ENCODE data around the gene PAK5. TPM values are rescaled to one million over a fixed set of nuclear protein-coding genes. Genes with fewer than 3 reads are reported as not detected.
"Not testable (repeated sequence)": the region's sequence is repeated elsewhere in the genome, so short reads cannot be mapped to it uniquely, and the experiment has no call there.

Gene PAK5
- total RNA-seq, 4 donors from 2014 or later = 0.07 TPM; not detected in 3

DNA sequence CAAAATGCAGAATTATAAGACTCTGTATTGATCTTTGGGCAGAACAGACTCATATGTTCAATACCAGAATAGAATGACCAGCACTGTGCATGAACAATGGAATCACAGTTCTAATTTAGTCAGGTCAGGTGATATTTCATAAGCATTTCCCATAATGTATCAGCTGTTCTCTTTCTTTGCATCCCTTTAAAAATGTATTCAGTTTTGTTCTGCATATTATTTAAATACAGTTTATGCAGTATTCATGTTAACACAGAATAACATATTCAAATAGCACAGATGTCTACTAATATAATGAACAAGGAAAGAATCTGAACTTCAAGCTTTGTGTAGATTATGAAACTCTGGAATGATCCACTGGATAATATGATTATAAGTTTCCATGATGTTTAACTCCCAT lies 196.0 kb downstream of the PAK5 start:
- intact Hi-C loops (cut with DNase I; ENCODE audit: low total_unique reads) = no loop called here
- no peak overlapping the region for H3K4me3 ChIP-seq

DNA sequence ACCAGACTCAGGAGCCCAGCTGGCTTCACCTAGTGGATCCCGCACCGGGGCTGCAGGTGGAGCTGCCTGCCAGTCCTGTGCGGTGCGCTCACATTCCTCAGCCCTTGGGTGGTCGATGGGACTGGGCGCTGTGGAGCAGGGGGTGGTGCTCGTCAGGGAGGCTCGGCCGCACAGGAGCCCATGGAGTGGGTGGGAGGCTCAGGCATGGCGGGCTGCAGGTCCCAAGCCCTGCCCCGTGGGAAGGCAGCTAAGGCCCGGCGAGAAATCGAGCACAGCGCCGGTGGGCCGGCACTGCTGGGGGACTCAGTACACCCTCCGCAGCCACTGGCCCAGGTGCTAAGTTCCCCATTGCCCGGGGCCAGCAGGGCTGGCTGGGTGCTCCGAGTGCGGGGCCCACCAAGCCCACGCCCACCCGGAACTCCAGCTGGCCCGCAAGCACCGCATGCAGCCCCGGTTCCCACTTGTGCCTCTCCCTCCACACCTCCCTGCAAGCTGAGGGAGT lies 197.3 kb downstream of the PAK5 start:
- H3K27ac ChIP-seq; H3K4me3 ChIP-seq; H3K9me3 ChIP-seq; DNase-seq; H3K36me3 ChIP-seq; intact Hi-C loops (cut with DNase I; ENCODE audit: low total_unique reads); H3K27me3 ChIP-seq; H3K4me1 ChIP-seq: not testable (repeated sequence)

More for the DNA sequence above, 196.0 kb downstream of the PAK5 start:
- Histone ChIP-seq H3K9me3 (no peaks in the 10 kb centered on the region), H3K27me3 (no peaks in the 10 kb centered on the region), H3K27ac (no peak overlapping the region), H3K4me1 (no peaks in the 10 kb centered on the region), H3K36me3 (no peaks in the 10 kb centered on the region)
- DNase-seq = no peak
- TF ChIP-seq, protein P1, sequence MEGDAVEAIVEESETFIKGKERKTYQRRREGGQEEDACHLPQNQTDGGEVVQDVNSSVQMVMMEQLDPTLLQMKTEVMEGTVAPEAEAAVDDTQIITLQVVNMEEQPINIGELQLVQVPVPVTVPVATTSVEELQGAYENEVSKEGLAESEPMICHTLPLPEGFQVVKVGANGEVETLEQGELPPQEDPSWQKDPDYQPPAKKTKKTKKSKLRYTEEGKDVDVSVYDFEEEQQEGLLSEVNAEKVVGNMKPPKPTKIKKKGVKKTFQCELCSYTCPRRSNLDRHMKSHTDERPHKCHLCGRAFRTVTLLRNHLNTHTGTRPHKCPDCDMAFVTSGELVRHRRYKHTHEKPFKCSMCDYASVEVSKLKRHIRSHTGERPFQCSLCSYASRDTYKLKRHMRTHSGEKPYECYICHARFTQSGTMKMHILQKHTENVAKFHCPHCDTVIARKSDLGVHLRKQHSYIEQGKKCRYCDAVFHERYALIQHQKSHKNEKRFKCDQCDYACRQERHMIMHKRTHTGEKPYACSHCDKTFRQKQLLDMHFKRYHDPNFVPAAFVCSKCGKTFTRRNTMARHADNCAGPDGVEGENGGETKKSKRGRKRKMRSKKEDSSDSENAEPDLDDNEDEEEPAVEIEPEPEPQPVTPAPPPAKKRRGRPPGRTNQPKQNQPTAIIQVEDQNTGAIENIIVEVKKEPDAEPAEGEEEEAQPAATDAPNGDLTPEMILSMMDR (IDR thresholded peaks at IDR 0.05) = no peak
- TF ChIP-seq POLR2A (IDR thresholded peaks at IDR 0.05) = no peak

DNA sequence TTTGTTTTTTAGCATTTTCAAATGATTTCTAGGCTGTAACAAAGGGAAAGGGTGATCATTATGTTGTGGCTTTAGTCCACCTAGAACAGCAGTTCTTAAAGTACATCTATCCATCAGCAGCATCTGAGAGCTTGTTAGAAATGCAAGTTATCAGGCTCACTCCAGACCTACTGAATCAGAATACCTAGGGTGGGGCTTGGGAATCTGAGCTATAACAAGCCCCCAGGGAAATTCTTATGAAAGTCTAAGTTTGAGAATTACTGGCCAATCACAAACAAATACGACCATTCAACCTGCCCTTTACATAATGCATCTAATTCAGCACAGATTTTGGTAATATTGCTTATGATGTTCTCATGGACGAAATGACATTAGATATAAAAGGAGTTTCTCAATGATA lies 201.0 kb downstream of the PAK5 start:
- H3K4me3 ChIP-seq = no peak overlapping the region
- H3K27me3 ChIP-seq = no peaks in the 10 kb centered on the region
- H3K36me3 ChIP-seq = no peaks in the 10 kb centered on the region
- no peak for DNase-seq
- intact Hi-C loops (cut with DNase I; ENCODE audit: low total_unique reads) = no loop called here
- no peaks in the 10 kb centered on the region for H3K4me1 ChIP-seq
- TF ChIP-seq, protein P1 (IDR thresholded peaks at IDR 0.05) = no peak
- TF ChIP-seq POLR2A (IDR thresholded peaks at IDR 0.05) = no peak
- H3K27ac ChIP-seq = no peak overlapping the region
- H3K9me3 ChIP-seq = no peaks in the 10 kb centered on the region

- Histone ChIP-seq H3K27ac (no peak overlapping the region), H3K9me3 (no peaks in the 10 kb centered on the region), H3K27me3 (no peaks in the 10 kb centered on the region), H3K4me1 (no peaks in the 10 kb centered on the region), H3K4me3 (no peak overlapping the region), H3K36me3 (no peaks in the 10 kb centered on the region)
- TF ChIP-seq, protein P1 (IDR thresholded peaks at IDR 0.05) = no peak
- TF ChIP-seq POLR2A (IDR thresholded peaks at IDR 0.05) = no peak
- intact Hi-C loops (cut with DNase I; ENCODE audit: low total_unique reads) = no loop called here
- no peak for DNase-seq
Observed at GRCh38 chr20:9635750-9636149, 203.1 kb downstream of the PAK5 start.

- H3K9me3 ChIP-seq = no peaks in the 10 kb centered on the region
- H3K4me3 ChIP-seq = no peak overlapping the region
- DNase-seq = no peak
- no peaks in the 10 kb centered on the region for H3K36me3 ChIP-seq
- intact Hi-C loops (cut with DNase I; ENCODE audit: low total_unique reads) = no loop called here
- H3K27ac ChIP-seq = no peak overlapping the region
- H3K27me3 ChIP-seq = no peaks in the 10 kb centered on the region
- TF ChIP-seq, protein P1 (IDR thresholded peaks at IDR 0.05) = no peak
- TF ChIP-seq POLR2A (IDR thresholded peaks at IDR 0.05) = no peak
- no peaks in the 10 kb centered on the region for H3K4me1 ChIP-seq
Observed at GRCh38 chr20:9634327-9634726, 204.5 kb downstream of the PAK5 start.

- no peaks in the 10 kb centered on the region for H3K9me3 ChIP-seq
- intact Hi-C loops (cut with DNase I; ENCODE audit: low total_unique reads) = no loop called here
- H3K4me1 ChIP-seq = no peaks in the 10 kb centered on the region
- no peak for DNase-seq
- H3K27me3 ChIP-seq = no peaks in the 10 kb centered on the region
- H3K36me3 ChIP-seq = no peaks in the 10 kb centered on the region
- H3K4me3 ChIP-seq = no peak overlapping the region
- H3K27ac ChIP-seq = no peak overlapping the region
- TF ChIP-seq, protein P1 (IDR thresholded peaks at IDR 0.05) = no peak
- no peak for TF ChIP-seq POLR2A (IDR thresholded peaks at IDR 0.05)
Observed at GRCh38 chr20:9632991-9633390, 205.9 kb downstream of the PAK5 start.

Measured in uterus (tissue), 4 donors.